Endothelial cell (in vitro differentiated cells): ENCODE results near the gene HIVEP3. TPM values are rescaled to one million over a fixed set of nuclear protein-coding genes. Genes with fewer than 3 reads are reported as not detected.
"Not testable (repeated sequence)": the region's sequence is repeated elsewhere in the genome, so short reads cannot be mapped to it uniquely, and the experiment has no call there.

Experiments used
- DNase-seq: peaks from one replicate; pipeline ENCODE4 v3.0.0; 2021; ENCODE audit warnings: low spot score
- H3K27ac Mint-ChIP-seq: one replicate; pipeline ENCODE4 v1.8.0; 2021; ENCODE audit warnings: mixed read lengths, inconsistent platforms; ENCODE audit not compliant: unreplicated experiment
- H3K27me3 Mint-ChIP-seq: one replicate; pipeline ENCODE4 v1.8.0; 2021; ENCODE audit warnings: mild to moderate bottlenecking, moderate library complexity, mixed read lengths, inconsistent platforms; ENCODE audit not compliant: unreplicated experiment
- H3K36me3 Mint-ChIP-seq: one replicate; pipeline ENCODE4 v1.8.0; 2021; ENCODE audit warnings: mild to moderate bottlenecking, low read depth, mixed read lengths, inconsistent platforms; ENCODE audit not compliant: unreplicated experiment
- H3K4me1 Mint-ChIP-seq: one replicate; pipeline ENCODE4 v1.8.0; 2021; ENCODE audit warnings: mild to moderate bottlenecking, mixed read lengths, inconsistent platforms; ENCODE audit not compliant: unreplicated experiment
- H3K4me3 Mint-ChIP-seq: one replicate; pipeline ENCODE4 v1.8.0; 2021; ENCODE audit warnings: mild to moderate bottlenecking, mixed read lengths, inconsistent platforms; ENCODE audit not compliant: unreplicated experiment
- H3K9me3 Mint-ChIP-seq: one replicate; pipeline ENCODE4 v1.8.0; 2021; ENCODE audit warnings: mixed read lengths, inconsistent platforms; ENCODE audit not compliant: unreplicated experiment
- total RNA-seq: library from RNA; stranded (reverse); fragmentation: NEBNext Ultra II Directional; extraction: Animal tissue kit (Norgen Biotek cat#: 25700); gene quantifications from one replicate; pipeline ENCODE4 v1.2.1, GENCODE V29; 2021; ENCODE audit not compliant: unreplicated experiment
- TF ChIP-seq, protein P1 (sequence below): fragments of 200-600 bp; sonication (generic); IDR thresholded peaks from one replicate; pipeline ENCODE4 v1.5.0; 2021; ENCODE audit warnings: antibody characterized with exemption; ENCODE audit not compliant: unreplicated experiment

The HIVEP3 gene
- total RNA-seq, 1 donor from 2014 or later, result 8.9 TPM

DNA sequence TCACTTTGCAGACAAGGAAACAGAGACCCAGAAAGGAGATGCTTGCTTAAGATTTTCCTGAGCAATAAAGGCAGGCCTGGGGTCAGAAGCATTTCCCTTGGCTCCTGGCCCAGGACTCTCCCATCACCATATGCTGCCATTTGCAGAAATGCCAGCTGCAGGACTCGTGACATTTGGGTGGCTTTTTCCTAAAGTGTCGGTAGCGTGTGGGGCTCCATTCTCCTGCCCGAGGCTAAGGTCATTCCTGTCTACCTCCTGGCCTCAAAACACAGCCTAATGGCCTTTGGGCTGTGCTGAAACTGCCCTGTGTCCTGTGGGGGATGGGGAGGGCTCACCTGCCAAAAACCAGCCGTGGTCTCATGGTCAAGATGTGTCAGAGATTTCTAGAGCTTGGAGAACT, 218.1 kb downstream of the HIVEP3 start:
- H3K4me1 Mint-ChIP-seq, result no peaks in the 10 kb centered on the region

DNA sequence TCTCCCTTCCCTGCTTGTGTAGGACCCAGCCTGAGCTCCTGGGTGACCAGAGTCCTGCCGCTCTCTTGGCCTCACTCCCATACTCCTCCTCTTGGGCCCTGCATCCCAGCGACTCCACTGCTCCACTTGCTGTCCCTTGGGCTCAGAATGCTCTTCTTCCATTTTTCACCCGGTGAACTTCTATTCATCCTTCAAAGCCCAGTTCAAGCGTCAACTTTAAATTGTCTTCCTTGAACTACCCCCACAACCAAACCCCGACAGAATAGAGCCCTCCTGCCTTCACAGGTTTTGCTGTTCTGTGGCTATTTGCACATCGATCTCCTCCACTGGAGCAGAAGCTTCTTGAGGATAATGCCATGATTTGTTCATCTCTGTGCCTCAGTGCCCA, 218.9 kb downstream of the HIVEP3 start:
- Mint-ChIP-seq H3K4me1 (no peaks in the 10 kb centered on the region), H3K27me3 (peaks cover 2% of the 10 kb centered on the region), H3K9me3 (no peaks in the 10 kb centered on the region), H3K36me3 (no peaks in the 10 kb centered on the region), H3K27ac (no peak overlapping the region), H3K4me3 (no peak overlapping the region)
- no peak for DNase-seq
- TF ChIP-seq, protein P1, sequence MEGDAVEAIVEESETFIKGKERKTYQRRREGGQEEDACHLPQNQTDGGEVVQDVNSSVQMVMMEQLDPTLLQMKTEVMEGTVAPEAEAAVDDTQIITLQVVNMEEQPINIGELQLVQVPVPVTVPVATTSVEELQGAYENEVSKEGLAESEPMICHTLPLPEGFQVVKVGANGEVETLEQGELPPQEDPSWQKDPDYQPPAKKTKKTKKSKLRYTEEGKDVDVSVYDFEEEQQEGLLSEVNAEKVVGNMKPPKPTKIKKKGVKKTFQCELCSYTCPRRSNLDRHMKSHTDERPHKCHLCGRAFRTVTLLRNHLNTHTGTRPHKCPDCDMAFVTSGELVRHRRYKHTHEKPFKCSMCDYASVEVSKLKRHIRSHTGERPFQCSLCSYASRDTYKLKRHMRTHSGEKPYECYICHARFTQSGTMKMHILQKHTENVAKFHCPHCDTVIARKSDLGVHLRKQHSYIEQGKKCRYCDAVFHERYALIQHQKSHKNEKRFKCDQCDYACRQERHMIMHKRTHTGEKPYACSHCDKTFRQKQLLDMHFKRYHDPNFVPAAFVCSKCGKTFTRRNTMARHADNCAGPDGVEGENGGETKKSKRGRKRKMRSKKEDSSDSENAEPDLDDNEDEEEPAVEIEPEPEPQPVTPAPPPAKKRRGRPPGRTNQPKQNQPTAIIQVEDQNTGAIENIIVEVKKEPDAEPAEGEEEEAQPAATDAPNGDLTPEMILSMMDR, result no peak

More for the DNA sequence above, 218.1 kb downstream of the HIVEP3 start:
- H3K36me3 Mint-ChIP-seq, result no peaks in the 10 kb centered on the region
- TF ChIP-seq, protein P1, result no peak
- no peak overlapping the region for H3K4me3 Mint-ChIP-seq
- H3K9me3 Mint-ChIP-seq, result no peaks in the 10 kb centered on the region
- DNase-seq, result no peak
- H3K27ac Mint-ChIP-seq, result no peak overlapping the region
- H3K27me3 Mint-ChIP-seq, result peaks cover 2% of the 10 kb centered on the region

DNA sequence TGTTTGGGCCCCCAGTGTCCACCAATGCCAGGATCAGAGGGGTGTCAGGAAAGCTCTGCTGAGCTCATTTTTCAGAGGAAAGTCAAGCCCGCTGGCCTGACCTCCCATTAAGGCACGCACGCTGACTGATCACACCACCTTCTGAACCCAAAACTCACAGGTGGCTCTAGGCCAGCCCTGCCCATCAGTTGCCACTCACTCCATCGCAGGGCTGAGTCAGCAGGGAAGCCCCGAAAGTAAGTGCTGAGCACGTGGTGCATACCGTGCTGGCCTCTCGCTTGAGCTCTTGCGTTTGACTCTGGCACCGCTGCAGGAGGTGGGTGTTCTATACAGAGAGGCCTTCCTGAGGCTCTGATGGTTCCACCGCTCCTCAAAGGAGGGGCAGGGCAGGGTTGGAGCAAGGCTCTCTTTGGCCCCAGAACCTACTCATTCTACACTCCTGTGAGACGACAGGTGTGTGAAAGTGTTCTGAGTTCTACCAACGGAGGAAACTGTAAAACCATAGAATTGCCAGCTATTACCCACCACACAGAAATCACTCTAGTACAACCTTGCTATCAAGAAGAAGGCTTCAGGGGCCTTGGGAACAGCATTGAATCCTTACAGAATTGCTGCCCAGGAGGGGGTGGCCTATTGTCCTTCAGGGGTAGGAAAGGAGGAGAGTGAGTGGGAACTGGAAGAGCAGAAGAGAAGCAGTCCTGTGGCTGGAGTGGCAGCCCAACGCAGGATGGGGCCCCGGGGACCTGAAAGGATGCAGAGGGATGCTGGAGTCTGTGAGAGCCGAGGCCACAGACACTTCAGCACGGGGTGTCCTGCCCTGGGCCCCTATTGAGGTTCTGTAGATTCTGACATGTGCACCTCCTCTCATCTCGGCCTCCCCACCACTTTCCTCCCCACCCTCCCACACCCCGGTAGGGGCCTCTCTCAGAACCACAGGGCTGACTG, 219.5 kb downstream of the HIVEP3 start:
- H3K27me3 Mint-ChIP-seq, result peaks cover 2% of the 10 kb centered on the region
- H3K4me3 Mint-ChIP-seq, result no peak overlapping the region
- no peaks in the 10 kb centered on the region for H3K36me3 Mint-ChIP-seq
- H3K27ac Mint-ChIP-seq, result no peak overlapping the region
- no peaks in the 10 kb centered on the region for H3K4me1 Mint-ChIP-seq
- H3K9me3 Mint-ChIP-seq, result no peaks in the 10 kb centered on the region
- DNase-seq, result no peak
- TF ChIP-seq, protein P1, result no peak

DNA sequence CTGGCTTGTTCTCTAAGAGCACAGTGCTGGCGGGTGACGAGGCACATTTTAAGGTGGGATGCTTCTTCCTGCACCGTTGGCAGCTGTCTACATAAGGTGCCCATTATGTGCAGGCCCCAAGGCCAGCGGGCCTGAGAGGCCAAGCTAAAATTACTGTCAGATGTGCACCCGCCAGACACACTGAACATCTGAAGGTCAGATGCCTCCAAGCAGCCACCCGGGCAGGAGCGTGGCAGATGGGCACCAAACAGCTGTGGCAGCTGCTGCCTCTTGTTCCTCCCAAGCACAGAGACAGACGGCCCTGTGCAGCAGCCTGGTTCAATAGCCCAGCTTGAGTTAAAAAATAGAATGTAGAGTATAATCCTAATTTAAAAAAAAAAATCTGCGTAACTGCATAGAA, 222.3 kb downstream of the HIVEP3 start:
- H3K36me3 Mint-ChIP-seq, result no peaks in the 10 kb centered on the region
- H3K4me3 Mint-ChIP-seq, result no peak overlapping the region
- TF ChIP-seq, protein P1, result no peak
- H3K27ac Mint-ChIP-seq, result no peak overlapping the region
- H3K9me3 Mint-ChIP-seq, result no peaks in the 10 kb centered on the region
- peaks cover 2% of the 10 kb centered on the region for H3K27me3 Mint-ChIP-seq
- no peak for DNase-seq
- H3K4me1 Mint-ChIP-seq, result no peaks in the 10 kb centered on the region

DNA sequence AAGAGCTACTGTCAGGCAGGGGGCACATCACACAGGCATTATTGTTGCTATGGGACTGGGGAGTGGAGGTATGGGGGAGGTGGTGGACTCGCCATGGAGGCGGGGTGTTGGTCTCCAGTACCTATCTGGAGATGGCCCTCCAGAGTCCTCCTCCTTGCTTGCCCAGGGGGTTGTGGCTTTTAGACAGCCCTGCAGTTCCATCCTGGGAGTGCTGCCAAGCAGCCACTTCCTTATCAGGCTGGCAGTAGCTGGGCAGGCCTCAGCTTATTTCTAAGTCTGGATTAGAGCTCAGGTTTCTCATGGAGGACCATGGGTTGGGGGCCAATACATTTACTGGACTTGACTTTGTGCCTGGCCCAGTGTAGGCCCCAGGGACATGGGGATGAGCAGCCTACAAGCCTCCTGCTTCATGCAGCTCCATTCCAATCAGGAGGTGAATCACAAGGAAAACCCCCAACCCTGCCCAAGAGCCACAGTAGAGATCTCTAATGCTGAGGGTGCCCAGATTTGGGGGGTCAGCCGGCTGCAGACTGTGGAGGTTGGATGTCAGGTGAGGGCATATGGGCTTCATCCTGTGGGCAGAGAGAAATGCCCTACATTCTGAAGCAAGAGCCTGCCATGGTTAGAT, 223.5 kb downstream of the HIVEP3 start:
- H3K4me3 Mint-ChIP-seq, result no peak overlapping the region
- no peaks in the 10 kb centered on the region for H3K36me3 Mint-ChIP-seq
- DNase-seq, result no peak
- H3K27ac Mint-ChIP-seq, result no peak overlapping the region
- no peaks in the 10 kb centered on the region for H3K4me1 Mint-ChIP-seq
- H3K9me3 Mint-ChIP-seq, result no peaks in the 10 kb centered on the region
- H3K27me3 Mint-ChIP-seq, result peaks cover 2% of the 10 kb centered on the region
- TF ChIP-seq, protein P1, result no peak

DNA sequence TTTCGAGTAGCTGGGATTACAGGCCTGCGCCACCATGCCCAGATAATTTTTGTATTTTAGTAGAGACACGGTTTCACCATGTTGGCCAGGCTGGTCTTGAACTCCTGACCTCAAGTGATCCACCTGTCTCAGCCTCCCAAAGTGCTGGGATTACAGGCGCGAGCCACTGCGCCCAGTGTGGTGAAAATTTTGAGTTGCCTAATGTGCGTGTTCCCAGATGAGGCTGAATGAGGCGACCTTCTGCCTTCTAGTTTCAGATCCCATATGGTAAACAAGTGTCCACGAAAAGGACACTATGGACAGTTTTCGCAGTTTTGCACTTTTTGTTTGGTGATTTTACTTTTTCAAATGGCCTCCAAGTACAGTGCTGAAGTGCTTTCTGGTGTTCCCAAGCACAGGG, 226.8 kb downstream of the HIVEP3 start:
- not testable (repeated sequence) for H3K4me1 Mint-ChIP-seq, H3K9me3 Mint-ChIP-seq, H3K4me3 Mint-ChIP-seq, H3K27me3 Mint-ChIP-seq, H3K36me3 Mint-ChIP-seq, DNase-seq, H3K27ac Mint-ChIP-seq
